ENCODE measurements around the gene AGAP1.

GRCh38 chr2:235447210-235447609, 46.6 kb upstream of the AGAP1 start:
- TF ChIP-seq, protein P1, sequence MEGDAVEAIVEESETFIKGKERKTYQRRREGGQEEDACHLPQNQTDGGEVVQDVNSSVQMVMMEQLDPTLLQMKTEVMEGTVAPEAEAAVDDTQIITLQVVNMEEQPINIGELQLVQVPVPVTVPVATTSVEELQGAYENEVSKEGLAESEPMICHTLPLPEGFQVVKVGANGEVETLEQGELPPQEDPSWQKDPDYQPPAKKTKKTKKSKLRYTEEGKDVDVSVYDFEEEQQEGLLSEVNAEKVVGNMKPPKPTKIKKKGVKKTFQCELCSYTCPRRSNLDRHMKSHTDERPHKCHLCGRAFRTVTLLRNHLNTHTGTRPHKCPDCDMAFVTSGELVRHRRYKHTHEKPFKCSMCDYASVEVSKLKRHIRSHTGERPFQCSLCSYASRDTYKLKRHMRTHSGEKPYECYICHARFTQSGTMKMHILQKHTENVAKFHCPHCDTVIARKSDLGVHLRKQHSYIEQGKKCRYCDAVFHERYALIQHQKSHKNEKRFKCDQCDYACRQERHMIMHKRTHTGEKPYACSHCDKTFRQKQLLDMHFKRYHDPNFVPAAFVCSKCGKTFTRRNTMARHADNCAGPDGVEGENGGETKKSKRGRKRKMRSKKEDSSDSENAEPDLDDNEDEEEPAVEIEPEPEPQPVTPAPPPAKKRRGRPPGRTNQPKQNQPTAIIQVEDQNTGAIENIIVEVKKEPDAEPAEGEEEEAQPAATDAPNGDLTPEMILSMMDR (IDR thresholded peaks at IDR 0.05) = no peak
- no peak for TF ChIP-seq POLR2A (IDR thresholded peaks at IDR 0.05)

Data from uterus (tissue), 2 donors.